H1 (cell line): ENCODE results near the gene ARV1. TPM values are rescaled to one million over a fixed set of nuclear protein-coding genes. Genes with fewer than 3 reads are reported as not detected.
A peak's percentile ranks its signal among the peaks of the same experiment; 100 is the strongest.

Source experiments
- CTCF ChIA-PET: fragments of 300-600 bp; sonication (Branson Sonifier 250); formaldehyde crosslinking; loops from one replicate; lab custom pipeline; 2021; ENCODE audit not compliant: partially characterized antibody; lab: Charles Lee
- POLR2A ChIA-PET: fragments of 300-600 bp; sonication (Branson Sonifier 250); formaldehyde crosslinking; loops from one replicate; lab custom pipeline; 2021; ENCODE audit warnings: inconsistent platforms; ENCODE audit not compliant: partially characterized antibody; lab: Charles Lee
- DNase-seq, 2 experiments: peaks; one replicate each; pipeline versions ENCODE4 v3.0.0 to v3.0.0-alpha.2; 2010 to 2022; ENCODE audit warnings: low spot score in 2 of 2, low read depth in 1 of 2, mixed read lengths in 1 of 2
- FAIRE-seq: peaks from 2 replicates; lab custom pipeline; 2011; peaks lifted over from hg19 to GRCh38; lab: Jason Lieb, UNC
- H2AFZ ChIP-seq: 2 replicates; pipeline ENCODE4 v1.8.1; 2012; ENCODE audit warnings: low read length, inconsistent platforms
- H2AK5ac ChIP-seq: 2 replicates; pipeline ENCODE4 v1.6.1; 2013; ENCODE audit warnings: low read depth, low read length
- H2BK120ac ChIP-seq: replicated peaks from 2 replicates; pipeline ENCODE3; 2013; ENCODE audit warnings: low read depth, low read length, inconsistent platforms
- H2BK12ac ChIP-seq: 2 replicates; pipeline ENCODE4 v1.6.1; 2013; ENCODE audit warnings: low read depth, low read length
- H2BK15ac ChIP-seq: 2 replicates; pipeline ENCODE4 v1.6.1; 2013; ENCODE audit warnings: low read length
- H2BK20ac ChIP-seq: 2 replicates; pipeline ENCODE4 v1.6.1; 2013; ENCODE audit warnings: low read length
- H2BK5ac ChIP-seq: 2 replicates; pipeline ENCODE4 v1.6.1; 2013; ENCODE audit warnings: low read depth, low read length
- H3K14ac ChIP-seq: 2 replicates; pipeline ENCODE4 v1.6.1; 2013; ENCODE audit warnings: inconsistent platforms; ENCODE audit not compliant: insufficient read length
- H3K18ac ChIP-seq: 2 replicates; pipeline ENCODE4 v1.6.1; 2013; ENCODE audit warnings: low read length; ENCODE audit errors: extremely low read depth
- H3K23ac ChIP-seq: 2 replicates; pipeline ENCODE4 v1.6.1; 2013; ENCODE audit warnings: inconsistent platforms; ENCODE audit not compliant: insufficient read length
- H3K23me2 ChIP-seq: 2 replicates; pipeline ENCODE4 v1.6.1; 2013; ENCODE audit warnings: low read depth, low read length
- H3K27ac ChIP-seq: 2 replicates; pipeline ENCODE4 v1.6.1; 2011; ENCODE audit warnings: low read depth, low read length, inconsistent platforms
- H3K27me3 ChIP-seq, 4 experiments: replicated peaks in 1 of 4; 1 replicate in 1 of 4; 2 replicates in 3 of 4; pipeline versions ENCODE4 v1.6.1 to v1.8.1; 2011 to 2013; ENCODE audit warnings: low read length in 3 of 4, mild to moderate bottlenecking in 3 of 4, inconsistent platforms in 2 of 4, mixed read lengths in 2 of 4, moderate library complexity in 1 of 4; ENCODE audit not compliant: control insufficient read depth in 3 of 4, insufficient read depth in 3 of 4; ENCODE audit errors: extremely low read depth in 1 of 4
- H3K36me3 ChIP-seq, 4 experiments: 2 replicates each; pipeline versions ENCODE4 v1.6.1 to v1.8.1; 2011 to 2013; ENCODE audit warnings: mild to moderate bottlenecking in 4 of 4, low read length in 3 of 4, moderate library complexity in 2 of 4, control low read depth in 1 of 4, inconsistent platforms in 1 of 4; ENCODE audit not compliant: insufficient read depth in 4 of 4, control insufficient read depth in 2 of 4
- H3K4ac ChIP-seq: replicated peaks from 2 replicates; pipeline ENCODE3; 2013; ENCODE audit warnings: low read length, low read depth, mixed read lengths, inconsistent platforms; ENCODE audit not compliant: insufficient read length
- H3K4me1 ChIP-seq, 4 experiments: replicated peaks in 1 of 4; 1 replicate in 1 of 4; 2 replicates in 3 of 4; pipeline versions ENCODE4 v1.6.1 to v1.8.1; 2011 to 2013; ENCODE audit warnings: low read length in 3 of 4, inconsistent platforms in 2 of 4, mixed read lengths in 1 of 4; ENCODE audit not compliant: insufficient read depth in 4 of 4, control insufficient read depth in 3 of 4
- H3K4me2 ChIP-seq, 2 experiments: 2 replicates each; pipeline versions ENCODE4 v1.6.1 to v1.8.1; 2011 to 2013; ENCODE audit warnings: low read depth in 2 of 2, low read length in 2 of 2, control low read depth in 1 of 2, inconsistent platforms in 1 of 2, mild to moderate bottlenecking in 1 of 2; ENCODE audit not compliant: insufficient read depth in 1 of 2
- H3K4me3 ChIP-seq, 4 experiments: fragments of 200-600, 300-600 bp in 1 of 4; sonication (generic), shearing (Covaris generic), sonication (Bioruptor Twin) in 1 of 4; 2 replicates each; pipeline versions ENCODE4 v1.5.1 to v1.8.1; 2011 to 2016; ENCODE audit warnings: low read length in 4 of 4, low read depth in 3 of 4, control low read depth in 2 of 4, inconsistent platforms in 2 of 4, mild to moderate bottlenecking in 2 of 4, mixed read lengths in 1 of 4, moderate library complexity in 1 of 4; ENCODE audit not compliant: insufficient read depth in 2 of 4; ENCODE audit errors: extremely low read depth in 1 of 4
- H3K56ac ChIP-seq: replicated peaks from 2 replicates; pipeline ENCODE3; 2013; ENCODE audit warnings: low read depth, mild to moderate bottlenecking, mixed read lengths, low read length, inconsistent platforms; ENCODE audit not compliant: insufficient read length
- H3K79me1 ChIP-seq: 2 replicates; pipeline ENCODE4 v1.6.1; 2013; ENCODE audit warnings: low read depth, low read length, control low read depth
- H3K79me2 ChIP-seq, 2 experiments: 2 replicates each; pipeline versions ENCODE4 v1.6.1 to v1.8.1; 2012 to 2013; ENCODE audit warnings: low read length in 2 of 2, mild to moderate bottlenecking in 2 of 2, inconsistent platforms in 1 of 2; ENCODE audit not compliant: insufficient read depth in 2 of 2, control insufficient read depth in 1 of 2
- H3K9ac ChIP-seq, 4 experiments: replicated peaks in 1 of 4; 1 replicate in 1 of 4; 2 replicates in 3 of 4; pipeline versions ENCODE4 v1.6.1 to v1.8.1; 2011 to 2013; ENCODE audit warnings: low read depth in 3 of 4, low read length in 3 of 4, control low read depth in 2 of 4, mild to moderate bottlenecking in 2 of 4, moderate library complexity in 2 of 4, inconsistent platforms in 1 of 4; ENCODE audit errors: extremely low read depth in 1 of 4
- H3K9me3 ChIP-seq, 2 experiments: 2 replicates each; pipeline versions ENCODE4 v1.6.1 to v1.8.1; 2012 to 2013; ENCODE audit warnings: mild to moderate bottlenecking in 2 of 2, moderate library complexity in 2 of 2, control low read depth in 1 of 2, inconsistent platforms in 1 of 2, low read depth in 1 of 2, low read length in 1 of 2, mixed read lengths in 1 of 2; ENCODE audit not compliant: insufficient read depth in 2 of 2
- H4K20me1 ChIP-seq, 2 experiments: replicated peaks in 1 of 2; 2 replicates each; pipeline versions ENCODE3 to v1.8.1; 2011 to 2013; ENCODE audit warnings: inconsistent platforms in 2 of 2, low read length in 2 of 2, mild to moderate bottlenecking in 1 of 2; ENCODE audit not compliant: insufficient read depth in 2 of 2, control insufficient read depth in 1 of 2
- H4K5ac ChIP-seq: 2 replicates; pipeline ENCODE4 v1.6.1; 2013; ENCODE audit warnings: low read length, low read depth, mixed read lengths, inconsistent platforms; ENCODE audit not compliant: insufficient read length
- H4K8ac ChIP-seq: 2 replicates; pipeline ENCODE4 v1.8.0; 2013; ENCODE audit warnings: mild to moderate bottlenecking, moderate library complexity, low read length, inconsistent platforms; ENCODE audit not compliant: insufficient read depth; ENCODE audit errors: extremely low read depth
- H4K91ac ChIP-seq: replicated peaks from 2 replicates; pipeline ENCODE3; 2013; ENCODE audit warnings: low read length, mixed read lengths, inconsistent platforms; ENCODE audit not compliant: insufficient read length
- CTBP2 ChIP-seq: IDR thresholded peaks from 2 replicates; pipeline ENCODE4 v1.7.0; 2011; ENCODE audit warnings: borderline replicate concordance, mild to moderate bottlenecking, moderate library complexity, mixed read lengths, low read length; ENCODE audit not compliant: insufficient read depth, insufficient read length
- EP300 ChIP-seq, 2 experiments: IDR thresholded peaks; 1 replicate in 1 of 2; 2 replicates in 1 of 2; pipeline ENCODE4 v1.6.1; 2011 to 2012; ENCODE audit warnings: low read depth in 2 of 2, low read length in 2 of 2, mild to moderate bottlenecking in 2 of 2, borderline replicate concordance in 1 of 2, inconsistent platforms in 1 of 2, moderate library complexity in 1 of 2
- KDM5A ChIP-seq: fragments of 200-600 bp; IDR thresholded peaks from 2 replicates; pipeline ENCODE4 v1.7.1; 2012; ENCODE audit warnings: mild to moderate bottlenecking, low read length, inconsistent platforms, mixed read lengths
- PHF8 ChIP-seq: fragments of 200-600 bp; sonication (generic); conservative IDR thresholded peaks from 2 replicates; pipeline ENCODE4 v1.7.1; 2012; ENCODE audit warnings: low read depth, mild to moderate bottlenecking, inconsistent platforms, low read length, moderate library complexity
- POU5F1 ChIP-seq: IDR thresholded peaks from 2 replicates; pipeline ENCODE4 v1.6.1; 2011; ENCODE audit warnings: low read depth, mild to moderate bottlenecking, low read length, moderate library complexity
- SP1 ChIP-seq: IDR thresholded peaks from 2 replicates; pipeline ENCODE4 v1.6.1; 2011; ENCODE audit warnings: low read depth, low read length
- WGBS, 2 experiments: shearing (Covaris generic) in 1 of 2; methylation state at CpG; one replicate each; pipeline versions ENCODE4 v1.1.6 to v1.1.7; 2013 to 2015; ENCODE audit warnings: low lambda C conversion rate in 2 of 2, mixed read lengths in 2 of 2, inconsistent platforms in 1 of 2, low coverage in 1 of 2, missing lambda C conversion rate in 1 of 2; ENCODE audit not compliant: insufficient replicate concordance in 2 of 2, insufficient coverage in 1 of 2, insufficient read length in 1 of 2; ENCODE audit errors: extremely low coverage in 1 of 2, missing lambda C conversion rate in 1 of 2; 5-methylcytosine and 5-hydroxymethylcytosine counted together
- polyA plus RNA-seq, 7 experiments: library from polyadenylated mRNA; depleted of rRNA in 3 of 7; stranded (reverse) in 5 of 7; unstranded in 2 of 7; fragments of >200 nt in 5 of 7; fragments of 200-250 nt in 2 of 7; gene quantifications; 1 replicate in 5 of 7; 2 replicates in 1 of 7; 4 replicates in 1 of 7; pipeline versions ENCODE4 v1.2.1 to v1.2.3, GENCODE V29; 2011 to 2013; ENCODE audit warnings: missing spikeins in 2 of 7, mixed read lengths in 2 of 7
- total RNA-seq: library from RNA; stranded (reverse); fragmentation: NEBNext Ultra II Directional; extraction: Animal tissue kit (Norgen Biotek cat#: 25700); gene quantifications from 2 replicates; pipeline ENCODE4 v1.2.1, GENCODE V29; 2021
- TF ChIP-seq, protein P1 (sequence below): IDR thresholded peaks from 2 replicates; pipeline ENCODE4 v1.6.1; 2011; ENCODE audit warnings: low read depth, mild to moderate bottlenecking, low read length; ENCODE audit not compliant: insufficient read depth

Gene ARV1
- total and polyA plus RNA-seq, 2 of the 8 experiments (the other 6 are each of a cell fraction or from before 2014, with no cell fraction given): 13.1 to 13.4 TPM

GRCh38 chr1:231027971-231028370, 49.1 kb downstream of the ARV1 start:
- no peaks in the 10 kb centered on the region for H3K79me1 ChIP-seq
- H4K91ac ChIP-seq: no peak overlapping the region
- no peaks in the 10 kb centered on the region; a peak in 3 of 7 replicates for H3K27me3 ChIP-seq
- H3K27ac ChIP-seq: no peak overlapping the region
- no peak overlapping the region for H3K4me2 ChIP-seq
- DNase-seq (no peak), FAIRE-seq (no peak)
- H2AFZ ChIP-seq: no peak overlapping the region
- ChIA-PET POLR2A (no interaction called here), CTCF (interaction anchor here (1.5 kb wide), 1 partner anchor 13 kb away, joined by 6 read pairs; the partner anchor contains the start of gene FAM89A)
- TF ChIP-seq SP1 (no peak), EP300 (IDR thresholded peaks at IDR 0.05; ENCODE audit: borderline replicate concordance in 1 of 2, low read depth in 2 of 2, low read length in 2 of 2) (no peak), KDM5A (no peak), POU5F1 (no peak), CTBP2 (no peak), PHF8 (no peak)
- TF ChIP-seq, protein P1, sequence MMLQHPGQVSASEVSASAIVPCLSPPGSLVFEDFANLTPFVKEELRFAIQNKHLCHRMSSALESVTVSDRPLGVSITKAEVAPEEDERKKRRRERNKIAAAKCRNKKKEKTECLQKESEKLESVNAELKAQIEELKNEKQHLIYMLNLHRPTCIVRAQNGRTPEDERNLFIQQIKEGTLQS: no peak
- H2BK120ac ChIP-seq: no peak overlapping the region
- no peak overlapping the region for H4K8ac ChIP-seq
- WGBS, 2 experiments: 93% methylated on average over 10 of the region's 10 CpGs; no CpG with 5 or more reads in 1 of the 2 experiments
- no peak overlapping the region for H2AK5ac ChIP-seq
- H3K56ac ChIP-seq: no peak overlapping the region
- H3K9ac ChIP-seq: no peak overlapping the region
- no peak overlapping the region for H3K23ac ChIP-seq
- H3K79me2 ChIP-seq: no peaks in the 10 kb centered on the region
- H3K23me2 ChIP-seq: no peaks in the 10 kb centered on the region; the same call in 1 of the 2 replicates
- no peak overlapping the region for H3K18ac ChIP-seq
- H2BK20ac ChIP-seq: 0 out of 2 replicates have a peak overlapping the region, but pooled peaks have one; percentile 32
- H3K4ac ChIP-seq: no peak overlapping the region
- H2BK12ac ChIP-seq: 0 out of 2 replicates have a peak overlapping the region, but pooled peaks have one; percentile 27
- H3K9me3 ChIP-seq: no peaks in the 10 kb centered on the region
- peak overlapping the region; percentile 32; the same call in 1 of the 2 replicates for H2BK5ac ChIP-seq
- no peak overlapping the region for H3K4me3 ChIP-seq
- no peak overlapping the region for H3K14ac ChIP-seq
- no peaks in the 10 kb centered on the region for H3K36me3 ChIP-seq
- H2BK15ac ChIP-seq: no peak overlapping the region
- H4K5ac ChIP-seq: no peak overlapping the region
- H3K4me1 ChIP-seq: no peaks in the 10 kb centered on the region
- H4K20me1 ChIP-seq: no peaks in the 10 kb centered on the region
